ENCODE data around the gene PDE4D. TPM values are rescaled to one million over a fixed set of nuclear protein-coding genes. Genes with fewer than 3 reads are reported as not detected.

PDE4D gene
- total and polyA plus RNA-seq, 2 donors = 21.2 to 30.3 TPM

DNA sequence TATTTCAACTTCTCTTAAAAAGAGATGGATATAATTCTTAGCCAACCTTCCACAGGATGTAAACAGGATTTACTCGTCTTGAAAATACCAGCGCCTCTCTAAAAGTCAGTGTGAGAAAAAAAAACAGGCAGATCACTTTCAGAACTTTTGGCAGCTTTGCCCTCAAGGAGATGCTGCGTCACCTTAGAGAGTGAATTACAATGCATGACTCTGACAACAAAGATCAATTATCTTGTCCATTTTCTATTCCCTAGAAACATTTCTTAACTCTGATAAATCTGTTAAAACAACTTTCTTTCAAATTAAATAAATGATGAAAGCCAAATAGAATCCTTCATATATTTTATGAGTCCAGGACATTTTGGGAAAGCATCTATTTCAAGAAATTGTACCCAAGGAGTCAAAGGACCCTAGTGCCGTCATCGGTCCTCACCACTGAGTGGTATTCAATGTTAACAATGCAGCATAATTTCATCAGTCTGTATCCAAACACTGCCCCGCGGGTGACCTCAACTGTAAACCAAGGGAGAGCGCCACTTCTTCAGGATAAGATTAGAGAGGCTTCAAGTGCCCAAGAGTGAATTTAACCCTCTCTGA lies 536.0 kb downstream of the PDE4D start:
- H3K4me1 ChIP-seq (ENCODE audit: control insufficient read depth in 2 of 2, insufficient read depth in 2 of 2, low read length in 2 of 2) = peaks cover 0 to 10% of the 10 kb centered on the region in 2 donors
- no peaks in the 10 kb centered on the region for H3K36me3 ChIP-seq (ENCODE audit: control insufficient read depth in 2 of 2, insufficient read depth in 2 of 2, low read length in 1 of 2)
- H3K9me3 ChIP-seq (ENCODE audit: control insufficient read depth in 2 of 2, insufficient read depth in 1 of 2, low read length in 1 of 2) = no peaks in the 10 kb centered on the region
- 92% methylated on average over 8 of the region's 8 CpGs for WGBS
- peak in 2 of 9 donors; percentile 2 to 27 for DNase-seq (ENCODE audit: low read depth in 6 of 9, low spot score in 9 of 9)
- H3K4me3 ChIP-seq (ENCODE audit: low read length in 2 of 2) = no peak overlapping the region
- H3K27me3 ChIP-seq (ENCODE audit: control insufficient read depth in 2 of 2, insufficient read depth in 1 of 2, low read length in 1 of 2) = no peaks in the 10 kb centered on the region
- H3K27ac ChIP-seq (ENCODE audit: low read depth in 1 of 2, low read length in 1 of 2) = no peak overlapping the region

DNA sequence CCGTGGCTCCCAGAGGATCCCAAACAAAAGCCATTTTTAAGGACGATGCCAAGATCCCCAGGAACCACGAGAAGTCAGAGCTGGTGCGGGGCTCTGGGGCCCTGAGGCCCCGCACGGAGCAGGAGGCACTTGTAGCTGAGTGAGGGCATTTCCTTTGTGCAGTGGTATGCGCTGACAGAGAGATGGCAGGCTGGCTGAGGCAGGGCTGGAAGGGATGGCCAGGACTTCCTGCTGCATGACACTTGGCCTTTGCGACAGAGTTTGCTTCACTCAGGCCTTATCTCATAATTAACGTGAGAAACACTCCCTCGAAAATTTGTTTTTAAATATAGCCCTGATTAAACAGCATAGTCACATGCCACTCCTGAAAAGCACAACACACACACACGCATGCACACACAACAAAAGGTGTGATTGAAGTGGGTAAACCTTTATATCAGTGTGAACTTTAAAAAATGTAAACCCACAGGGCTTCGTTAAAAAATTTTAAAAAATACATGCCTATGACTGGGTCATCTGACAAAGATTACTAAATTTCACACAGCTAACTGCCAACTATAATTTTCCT lies 536.6 kb downstream of the PDE4D start:
- H3K27ac ChIP-seq (ENCODE audit: low read depth in 1 of 2, low read length in 1 of 2) = no peak overlapping the region

GRCh38 chr5:59354811-59355210 lies 538.7 kb downstream of the PDE4D start:
- no peaks in the 10 kb centered on the region for H3K36me3 ChIP-seq (ENCODE audit: control insufficient read depth in 2 of 2, insufficient read depth in 2 of 2, low read length in 1 of 2)
- H3K4me1 ChIP-seq (ENCODE audit: control insufficient read depth in 2 of 2, insufficient read depth in 2 of 2, low read length in 2 of 2) = peaks cover 0 to 10% of the 10 kb centered on the region in 2 donors
- H3K4me3 ChIP-seq (ENCODE audit: low read length in 2 of 2) = no peak overlapping the region
- no peak overlapping the region for H3K27ac ChIP-seq (ENCODE audit: low read depth in 1 of 2, low read length in 1 of 2)
- no peaks in the 10 kb centered on the region for H3K27me3 ChIP-seq (ENCODE audit: control insufficient read depth in 2 of 2, insufficient read depth in 1 of 2, low read length in 1 of 2)
- DNase-seq (ENCODE audit: low read depth in 6 of 9, low spot score in 9 of 9) = no peak
- no peaks in the 10 kb centered on the region for H3K9me3 ChIP-seq (ENCODE audit: control insufficient read depth in 2 of 2, insufficient read depth in 1 of 2, low read length in 1 of 2)
- WGBS = 85% methylated on average over 1 of the region's 1 CpG

More for the DNA sequence above, 536.6 kb downstream of the PDE4D start:
- DNase-seq (ENCODE audit: low read depth in 6 of 9, low spot score in 9 of 9) = peak in 2 of 9 donors; percentile 19 to 28
- peaks cover 0 to 10% of the 10 kb centered on the region in 2 donors for H3K4me1 ChIP-seq (ENCODE audit: control insufficient read depth in 2 of 2, insufficient read depth in 2 of 2, low read length in 2 of 2)
- no peak overlapping the region for H3K4me3 ChIP-seq (ENCODE audit: low read length in 2 of 2)
- H3K27me3 ChIP-seq (ENCODE audit: control insufficient read depth in 2 of 2, insufficient read depth in 1 of 2, low read length in 1 of 2) = no peaks in the 10 kb centered on the region
- no peaks in the 10 kb centered on the region for H3K9me3 ChIP-seq (ENCODE audit: control insufficient read depth in 2 of 2, insufficient read depth in 1 of 2, low read length in 1 of 2)
- WGBS = 90% methylated on average over 12 of the region's 12 CpGs
- H3K36me3 ChIP-seq (ENCODE audit: control insufficient read depth in 2 of 2, insufficient read depth in 2 of 2, low read length in 1 of 2) = no peaks in the 10 kb centered on the region

GRCh38 chr5:59354274-59354673 lies 539.3 kb downstream of the PDE4D start:
- H3K36me3 ChIP-seq (ENCODE audit: control insufficient read depth in 2 of 2, insufficient read depth in 2 of 2, low read length in 1 of 2) = no peaks in the 10 kb centered on the region
- H3K9me3 ChIP-seq (ENCODE audit: control insufficient read depth in 2 of 2, insufficient read depth in 1 of 2, low read length in 1 of 2) = no peaks in the 10 kb centered on the region
- peaks cover 0 to 10% of the 10 kb centered on the region in 2 donors for H3K4me1 ChIP-seq (ENCODE audit: control insufficient read depth in 2 of 2, insufficient read depth in 2 of 2, low read length in 2 of 2)
- H3K27me3 ChIP-seq (ENCODE audit: control insufficient read depth in 2 of 2, insufficient read depth in 1 of 2, low read length in 1 of 2) = no peaks in the 10 kb centered on the region
- WGBS = 89% methylated on average over 5 of the region's 5 CpGs
- H3K27ac ChIP-seq (ENCODE audit: low read depth in 1 of 2, low read length in 1 of 2) = no peak overlapping the region
- no peak for DNase-seq (ENCODE audit: low read depth in 6 of 9, low spot score in 9 of 9)
- no peak overlapping the region for H3K4me3 ChIP-seq (ENCODE audit: low read length in 2 of 2)

DNA sequence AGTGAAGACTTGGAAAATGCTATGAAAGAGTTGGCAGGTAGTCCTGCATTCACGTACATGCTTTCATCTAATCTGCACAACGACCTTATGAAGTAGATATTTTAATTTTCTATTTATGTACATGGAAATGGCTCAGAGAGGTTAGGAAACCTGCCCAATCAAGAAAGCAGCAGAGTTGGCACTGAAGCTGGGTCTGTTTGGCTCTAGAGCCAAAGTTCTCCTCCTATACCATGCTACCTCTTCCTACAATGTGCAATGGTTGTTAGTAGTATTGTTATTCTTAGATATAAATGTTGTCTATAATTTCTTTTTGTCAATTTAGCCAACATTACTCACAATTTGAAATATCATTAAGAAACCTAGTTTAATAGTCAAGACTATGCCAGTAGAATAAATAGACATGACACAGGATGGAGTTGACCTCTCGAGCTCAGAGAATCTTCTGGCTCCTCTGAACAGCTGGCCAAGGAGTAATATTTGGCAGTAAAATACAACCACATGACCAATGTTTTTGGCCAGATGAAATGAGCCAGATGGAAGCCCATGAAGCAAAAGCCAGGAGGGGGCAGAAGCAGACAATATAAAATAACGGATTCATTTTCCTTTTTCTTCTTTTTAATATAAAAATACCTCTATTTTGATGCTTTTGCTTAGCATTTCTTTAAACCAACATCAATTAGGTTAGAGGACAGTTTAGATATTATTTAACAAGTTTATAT lies 542.3 kb downstream of the PDE4D start:
- Histone ChIP-seq H3K4me3 (ENCODE audit: low read length in 2 of 2) (no peak overlapping the region), H3K27ac (ENCODE audit: low read depth in 1 of 2, low read length in 1 of 2) (no peak overlapping the region), H3K27me3 (ENCODE audit: control insufficient read depth in 2 of 2, insufficient read depth in 1 of 2, low read length in 1 of 2) (no peaks in the 10 kb centered on the region), H3K4me1 (ENCODE audit: control insufficient read depth in 2 of 2, insufficient read depth in 2 of 2, low read length in 2 of 2) (no peaks in the 10 kb centered on the region), H3K9me3 (ENCODE audit: control insufficient read depth in 2 of 2, insufficient read depth in 1 of 2, low read length in 1 of 2) (no peaks in the 10 kb centered on the region), H3K36me3 (ENCODE audit: control insufficient read depth in 2 of 2, insufficient read depth in 2 of 2, low read length in 1 of 2) (no peaks in the 10 kb centered on the region)
- DNase-seq (ENCODE audit: low read depth in 6 of 9, low spot score in 9 of 9) = no peak
- 69% methylated on average over 4 of the region's 4 CpGs for WGBS

DNA sequence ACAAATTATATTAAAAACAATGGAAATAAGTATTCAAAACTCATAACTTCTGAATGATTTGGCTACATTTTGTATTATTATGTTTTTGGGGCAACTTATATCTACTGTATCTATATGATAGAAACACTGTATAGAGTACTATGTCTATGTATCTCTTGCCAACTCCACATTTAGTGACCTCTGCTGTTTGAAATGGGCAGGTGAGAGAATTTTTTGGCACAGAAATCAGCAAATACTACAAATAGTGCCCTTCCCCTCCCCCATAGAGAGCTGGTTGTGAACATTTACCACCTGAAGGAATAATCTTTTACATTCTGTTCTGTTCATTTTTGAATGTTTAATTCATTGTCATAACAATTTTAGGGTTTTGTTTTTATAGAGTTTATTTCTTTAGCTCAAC lies 545.3 kb downstream of the PDE4D start:
- peak in 1 of 9 donors; percentile 9 for DNase-seq (ENCODE audit: low read depth in 6 of 9, low spot score in 9 of 9)
- Histone ChIP-seq H3K27me3 (ENCODE audit: control insufficient read depth in 2 of 2, insufficient read depth in 1 of 2, low read length in 1 of 2) (no peaks in the 10 kb centered on the region), H3K4me1 (ENCODE audit: control insufficient read depth in 2 of 2, insufficient read depth in 2 of 2, low read length in 2 of 2) (no peaks in the 10 kb centered on the region), H3K9me3 (ENCODE audit: control insufficient read depth in 2 of 2, insufficient read depth in 1 of 2, low read length in 1 of 2) (no peaks in the 10 kb centered on the region), H3K27ac (ENCODE audit: low read depth in 1 of 2, low read length in 1 of 2) (no peak overlapping the region), H3K36me3 (ENCODE audit: control insufficient read depth in 2 of 2, insufficient read depth in 2 of 2, low read length in 1 of 2) (no peaks in the 10 kb centered on the region), H3K4me3 (ENCODE audit: low read length in 2 of 2) (no peak overlapping the region)

GRCh38 chr5:59346982-59347381 lies 546.5 kb downstream of the PDE4D start:
- Histone ChIP-seq H3K36me3 (ENCODE audit: control insufficient read depth in 2 of 2, insufficient read depth in 2 of 2, low read length in 1 of 2) (no peaks in the 10 kb centered on the region), H3K9me3 (ENCODE audit: control insufficient read depth in 2 of 2, insufficient read depth in 1 of 2, low read length in 1 of 2) (no peaks in the 10 kb centered on the region), H3K27me3 (ENCODE audit: control insufficient read depth in 2 of 2, insufficient read depth in 1 of 2, low read length in 1 of 2) (no peaks in the 10 kb centered on the region), H3K4me1 (ENCODE audit: control insufficient read depth in 2 of 2, insufficient read depth in 2 of 2, low read length in 2 of 2) (no peaks in the 10 kb centered on the region), H3K27ac (ENCODE audit: low read depth in 1 of 2, low read length in 1 of 2) (no peak overlapping the region), H3K4me3 (ENCODE audit: low read length in 2 of 2) (no peak overlapping the region)
- DNase-seq (ENCODE audit: low read depth in 6 of 9, low spot score in 9 of 9) = no peak
- WGBS = 96% methylated on average over 1 of the region's 1 CpG

- WGBS = 95% methylated on average over 7 of the region's 7 CpGs
- no peak overlapping the region for H3K4me3 ChIP-seq (ENCODE audit: low read length in 2 of 2)
- H3K36me3 ChIP-seq (ENCODE audit: control insufficient read depth in 2 of 2, insufficient read depth in 2 of 2, low read length in 1 of 2) = no peaks in the 10 kb centered on the region
- peaks cover 0 to 3% of the 10 kb centered on the region in 2 donors for H3K4me1 ChIP-seq (ENCODE audit: control insufficient read depth in 2 of 2, insufficient read depth in 2 of 2, low read length in 2 of 2)
- H3K27me3 ChIP-seq (ENCODE audit: control insufficient read depth in 2 of 2, insufficient read depth in 1 of 2, low read length in 1 of 2) = no peaks in the 10 kb centered on the region
- H3K9me3 ChIP-seq (ENCODE audit: control insufficient read depth in 2 of 2, insufficient read depth in 1 of 2, low read length in 1 of 2) = no peaks in the 10 kb centered on the region
- H3K27ac ChIP-seq (ENCODE audit: low read depth in 1 of 2, low read length in 1 of 2) = no peak overlapping the region
- DNase-seq (ENCODE audit: low read depth in 6 of 9, low spot score in 9 of 9) = no peak
Measured at GRCh38 chr5:59346514-59346913, 547.0 kb downstream of the PDE4D start.

DNA sequence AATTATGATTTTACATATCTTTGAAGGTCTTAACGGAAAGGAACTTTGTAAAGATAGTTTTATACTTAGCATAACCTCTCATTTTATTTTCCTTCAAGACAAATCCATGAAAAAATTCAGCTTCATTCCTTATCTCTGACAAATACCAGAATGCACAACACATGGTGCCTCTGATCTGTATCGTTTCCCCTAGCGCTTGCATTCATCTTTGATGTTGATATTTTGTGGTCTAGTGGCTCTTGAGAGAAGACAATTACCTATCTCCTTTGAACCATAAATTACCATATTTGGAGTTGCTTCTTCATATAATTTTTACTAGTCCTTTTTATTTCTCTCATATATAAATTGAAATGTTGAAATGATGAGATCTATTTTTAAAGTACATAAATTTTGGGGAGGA lies 551.3 kb downstream of the PDE4D start:
- no peaks in the 10 kb centered on the region for H3K36me3 ChIP-seq (ENCODE audit: control insufficient read depth in 2 of 2, insufficient read depth in 2 of 2, low read length in 1 of 2)
- DNase-seq (ENCODE audit: low read depth in 6 of 9, low spot score in 9 of 9) = peak; percentile 17 to 84 (median 54)
- 25% methylated on average over 3 of the region's 3 CpGs for WGBS
- H3K4me1 ChIP-seq (ENCODE audit: control insufficient read depth in 2 of 2, insufficient read depth in 2 of 2, low read length in 2 of 2) = peaks cover 0 to 3% of the 10 kb centered on the region in 2 donors
- H3K27me3 ChIP-seq (ENCODE audit: control insufficient read depth in 2 of 2, insufficient read depth in 1 of 2, low read length in 1 of 2) = no peaks in the 10 kb centered on the region
- no peaks in the 10 kb centered on the region for H3K9me3 ChIP-seq (ENCODE audit: control insufficient read depth in 2 of 2, insufficient read depth in 1 of 2, low read length in 1 of 2)
- no peak overlapping the region for H3K27ac ChIP-seq (ENCODE audit: low read depth in 1 of 2, low read length in 1 of 2)
- no peak overlapping the region for H3K4me3 ChIP-seq (ENCODE audit: low read length in 2 of 2)
